Activated B cell treated with CpG ODN at 0.5 μM for 24 hours (primary cell): Measurements from ENCODE around the gene CCR8. TPM values are rescaled to one million over a fixed set of nuclear protein-coding genes. Genes with fewer than 3 reads are reported as not detected.

Source experiments
- ATAC-seq: fragments of 200-7000 bp; cut with Tn5 transposase; one replicate; pipeline ENCODE4 v1.10.0; 2021; ENCODE audit warnings: low read depth, mild to moderate bottlenecking, moderate library complexity
- CTCF ChIA-PET: fragments of 350-600 bp; sonication (Branson Sonifier 250); formaldehyde crosslinking; loops from one replicate; lab custom pipeline; 2021; ENCODE audit warnings: antibody characterized with exemption; lab: Charles Lee
- POLR2A ChIA-PET: fragments of 350-600 bp; sonication (Branson Sonifier 250); formaldehyde crosslinking; loops from one replicate; lab custom pipeline; 2021; ENCODE audit warnings: antibody characterized with exemption; lab: Charles Lee
- DNase-seq: peaks from one replicate; pipeline ENCODE4 v3.0.0; 2022
- H3K27ac Mint-ChIP-seq: one replicate; pipeline ENCODE4 v1.8.0; 2020; ENCODE audit warnings: mixed read lengths
- H3K27me3 Mint-ChIP-seq: one replicate; pipeline ENCODE4 v1.8.0; 2021; ENCODE audit warnings: mixed read lengths
- H3K36me3 Mint-ChIP-seq: one replicate; pipeline ENCODE4 v1.8.0; 2021; ENCODE audit warnings: low read depth, mixed read lengths
- H3K4me1 Mint-ChIP-seq: one replicate; pipeline ENCODE4 v1.8.0; 2021; ENCODE audit warnings: mixed read lengths
- H3K4me3 Mint-ChIP-seq: one replicate; pipeline ENCODE4 v1.8.0; 2020; ENCODE audit warnings: mild to moderate bottlenecking, mixed read lengths
- H3K9me3 Mint-ChIP-seq: one replicate; pipeline ENCODE4 v1.8.0; 2020; ENCODE audit warnings: mixed read lengths
- CTCF ChIP-seq: fragments of 200-600 bp; IDR thresholded peaks from one replicate; pipeline ENCODE4 v1.8.0; 2022; ENCODE audit warnings: antibody characterized with exemption, mild to moderate bottlenecking
- intact Hi-C: fragments of 100-400 bp; cut with micrococcal nuclease; formaldehyde crosslinking; loops from one replicate; pipeline ENCODE4 v1.15.1; 2024
- total RNA-seq: library from RNA; stranded (reverse); gene quantifications from 2 replicates; pipeline ENCODE4 v1.2.3, GENCODE V29; 2022

The CCR8 gene
- total RNA-seq, 1 donor from 2014 or later, result not detected

- H3K9me3 Mint-ChIP-seq, result no peaks in the 10 kb centered on the region
- ATAC-seq, result no peak
These were observed 4.7 kb downstream of the CCR8 start for GRCh38 chr3:39334205-39334604.

GRCh38 chr3:39338201-39338600 is 8.7 kb downstream of the CCR8 start:
- Mint-ChIP-seq H3K9me3 (no peaks in the 10 kb centered on the region), H3K36me3 (no peaks in the 10 kb centered on the region), H3K4me1 (no peaks in the 10 kb centered on the region), H3K27ac (no peak overlapping the region), H3K4me3 (no peak overlapping the region), H3K27me3 (peaks cover 5% of the 10 kb centered on the region)
- ATAC-seq, result no peak
- intact Hi-C loops, result no loop called here
- CTCF ChIA-PET, result no interaction called here
- TF ChIP-seq CTCF, result no peak
- POLR2A ChIA-PET, result no interaction called here
- DNase-seq, result no peak

More at GRCh38 chr3:39334205-39334604, 4.7 kb downstream of the CCR8 start:
- no peak for DNase-seq
- ChIA-PET CTCF (no interaction called here), POLR2A (no interaction called here)
- Mint-ChIP-seq H3K4me1 (no peaks in the 10 kb centered on the region), H3K36me3 (no peaks in the 10 kb centered on the region), H3K27me3 (peaks cover 2% of the 10 kb centered on the region), H3K27ac (no peak overlapping the region), H3K4me3 (no peak overlapping the region)
- TF ChIP-seq CTCF, result no peak
- intact Hi-C loops, result no loop called here

GRCh38 chr3:39339086-39339485 is 9.6 kb downstream of the CCR8 start:
- intact Hi-C loops, result no loop called here
- ATAC-seq (no peak), DNase-seq (no peak)
- CTCF ChIA-PET, result no interaction called here
- no peak overlapping the region for H3K4me3 Mint-ChIP-seq
- no peaks in the 10 kb centered on the region for H3K9me3 Mint-ChIP-seq
- H3K36me3 Mint-ChIP-seq, result no peaks in the 10 kb centered on the region
- no peak for TF ChIP-seq CTCF
- POLR2A ChIA-PET, result no interaction called here
- H3K27ac Mint-ChIP-seq, result no peak overlapping the region
- no peaks in the 10 kb centered on the region for H3K4me1 Mint-ChIP-seq
- H3K27me3 Mint-ChIP-seq, result peaks cover 5% of the 10 kb centered on the region

GRCh38 chr3:39343076-39343717 is 13.7 kb downstream of the CCR8 start:
- intact Hi-C loops, result no loop called here
- Mint-ChIP-seq H3K36me3 (no peaks in the 10 kb centered on the region), H3K27ac (no peak overlapping the region), H3K4me1 (no peaks in the 10 kb centered on the region), H3K9me3 (no peaks in the 10 kb centered on the region), H3K4me3 (no peak overlapping the region), H3K27me3 (peaks cover 3% of the 10 kb centered on the region)
- DNase-seq, result no peak
- no peak for TF ChIP-seq CTCF
- POLR2A ChIA-PET, result no interaction called here
- CTCF ChIA-PET, result interaction anchor here (1.2 kb wide), 1 partner anchor 53 kb away, joined by 3 read pairs; no protein-coding TSS in a partner anchor
- no peak for ATAC-seq

- Mint-ChIP-seq H3K4me1 (no peaks in the 10 kb centered on the region), H3K27me3 (peaks cover 3% of the 10 kb centered on the region), H3K36me3 (no peaks in the 10 kb centered on the region), H3K27ac (no peak overlapping the region), H3K4me3 (no peak overlapping the region), H3K9me3 (no peaks in the 10 kb centered on the region)
- ChIA-PET CTCF (no interaction called here), POLR2A (no interaction called here)
- no peak for ATAC-seq
- no peak for TF ChIP-seq CTCF
- DNase-seq, result no peak
- intact Hi-C loops, result no loop called here
These were observed 14.3 kb downstream of the CCR8 start for GRCh38 chr3:39343760-39344159.
